H9 (cell line): Measurements from ENCODE around the gene RPUSD2. TPM values are rescaled to one million over a fixed set of nuclear protein-coding genes. Genes with fewer than 3 reads are reported as not detected.

Source experiments
- DNase-seq: peaks from one replicate; pipeline ENCODE4 v3.0.0-alpha.2; 2017
- H2AFZ ChIP-seq: one replicate; pipeline ENCODE4 v1.6.1; 2013; ENCODE audit warnings: mild to moderate bottlenecking, low read length, control low read depth, moderate library complexity
- H2AK5ac ChIP-seq: 2 replicates; pipeline ENCODE4 v1.6.1; 2013; ENCODE audit warnings: low read length, control low read depth, mixed read lengths; ENCODE audit not compliant: insufficient read length
- H2BK120ac ChIP-seq: one replicate; pipeline ENCODE4 v1.6.1; 2013; ENCODE audit warnings: low read depth, mild to moderate bottlenecking, low read length, control low read depth, inconsistent platforms; ENCODE audit not compliant: poor library complexity, severe bottlenecking
- H2BK12ac ChIP-seq: 2 replicates; pipeline ENCODE4 v1.6.1; 2013; ENCODE audit warnings: low read length, control low read depth, mixed read lengths, low read depth; ENCODE audit not compliant: insufficient read length
- H2BK15ac ChIP-seq: 2 replicates; pipeline ENCODE4 v1.6.1; 2013; ENCODE audit warnings: low read depth, low read length, control low read depth
- H2BK20ac ChIP-seq: one replicate; pipeline ENCODE4 v1.6.1; 2013; ENCODE audit warnings: low read depth, mild to moderate bottlenecking, low read length, control low read depth, inconsistent platforms; ENCODE audit not compliant: poor library complexity, severe bottlenecking
- H2BK5ac ChIP-seq: 2 replicates; pipeline ENCODE4 v1.6.1; 2013; ENCODE audit warnings: low read length, control low read depth, mixed read lengths; ENCODE audit not compliant: insufficient read length
- H3K14ac ChIP-seq: 2 replicates; pipeline ENCODE4 v1.6.1; 2013; ENCODE audit warnings: low read length, control low read depth; ENCODE audit not compliant: insufficient read depth
- H3K18ac ChIP-seq: 2 replicates; pipeline ENCODE4 v1.6.1; 2013; ENCODE audit warnings: low read depth, mild to moderate bottlenecking, mixed read lengths, low read length, control low read depth; ENCODE audit not compliant: insufficient read length
- H3K23ac ChIP-seq: 2 replicates; pipeline ENCODE4 v1.6.1; 2013; ENCODE audit warnings: low read length, control low read depth, mixed read lengths, low read depth; ENCODE audit not compliant: insufficient read length
- H3K23me2 ChIP-seq: 2 replicates; pipeline ENCODE4 v1.6.1; 2013; ENCODE audit warnings: low read depth, mild to moderate bottlenecking, mixed read lengths, low read length, control low read depth; ENCODE audit not compliant: insufficient read length, poor library complexity, severe bottlenecking
- H3K27ac ChIP-seq: 2 replicates; pipeline ENCODE4 v1.5.1; 2013; ENCODE audit warnings: low read length, control low read depth, mixed read lengths, low read depth; ENCODE audit not compliant: insufficient read length
- H3K27me3 ChIP-seq: 2 replicates; pipeline ENCODE4 v1.6.1; 2013; ENCODE audit warnings: low read length, control low read depth, inconsistent platforms; ENCODE audit not compliant: insufficient read depth
- H3K4ac ChIP-seq: 2 replicates; pipeline ENCODE4 v1.6.1; 2013; ENCODE audit warnings: low read depth, mild to moderate bottlenecking, control low read depth, inconsistent platforms, low read length, moderate library complexity
- H3K4me1 ChIP-seq: 2 replicates; pipeline ENCODE4 v1.6.1; 2013; ENCODE audit warnings: low read length, control low read depth, inconsistent platforms; ENCODE audit not compliant: insufficient read depth
- H3K4me2 ChIP-seq: 2 replicates; pipeline ENCODE4 v1.6.1; 2013; ENCODE audit warnings: low read length, control low read depth, mixed read lengths; ENCODE audit not compliant: insufficient read length, insufficient read depth
- H3K56ac ChIP-seq: 2 replicates; pipeline ENCODE4 v1.6.1; 2013; ENCODE audit warnings: low read depth, mild to moderate bottlenecking, mixed read lengths, low read length, control low read depth; ENCODE audit not compliant: insufficient read length
- H3K79me1 ChIP-seq: 2 replicates; pipeline ENCODE4 v1.6.1; 2013; ENCODE audit warnings: low read depth, mild to moderate bottlenecking, moderate library complexity, low read length, control low read depth, inconsistent platforms; ENCODE audit not compliant: insufficient read depth, poor library complexity, severe bottlenecking
- H3K79me2 ChIP-seq: 2 replicates; pipeline ENCODE4 v1.6.1; 2013; ENCODE audit warnings: low read length, control low read depth, inconsistent platforms; ENCODE audit not compliant: insufficient read depth
- H3K9ac ChIP-seq: 2 replicates; pipeline ENCODE4 v1.6.1; 2013; ENCODE audit warnings: low read length, control low read depth, mixed read lengths; ENCODE audit not compliant: insufficient read length; ENCODE audit errors: extremely low read depth
- H3K9me3 ChIP-seq: one replicate; pipeline ENCODE4 v1.6.1; 2013; ENCODE audit warnings: low read depth, low read length, inconsistent platforms; ENCODE audit not compliant: control insufficient read depth
- H3T11ph ChIP-seq: one replicate; pipeline ENCODE4 v1.6.1; 2013; ENCODE audit warnings: mild to moderate bottlenecking, low read length, control low read depth, inconsistent platforms
- H4K20me1 ChIP-seq: one replicate; pipeline ENCODE4 v1.6.1; 2013; ENCODE audit not compliant: control insufficient read depth, insufficient read length, insufficient read depth
- H4K5ac ChIP-seq: 2 replicates; pipeline ENCODE4 v1.6.1; 2013; ENCODE audit warnings: low read depth, mild to moderate bottlenecking, mixed read lengths, low read length, control low read depth; ENCODE audit not compliant: insufficient read length
- H4K8ac ChIP-seq: replicated peaks from 2 replicates; pipeline ENCODE4 v1.6.1; 2013; ENCODE audit warnings: low read length, control low read depth, mixed read lengths, low read depth; ENCODE audit not compliant: insufficient read length
- H4K91ac ChIP-seq: 2 replicates; pipeline ENCODE4 v1.6.1; 2013; ENCODE audit warnings: low read depth, mild to moderate bottlenecking, moderate library complexity, mixed read lengths, low read length, control low read depth; ENCODE audit not compliant: insufficient read length
- H3K27ac Mint-ChIP-seq, 3 experiments: 2 replicates in 2 of 3; 3 replicates in 1 of 3; pipeline ENCODE4 v1.8.0; 2020 to 2021; ENCODE audit warnings: mixed read lengths in 3 of 3, mild to moderate bottlenecking in 1 of 3, moderate library complexity in 1 of 3
- H3K27me3 Mint-ChIP-seq: 2 replicates; pipeline ENCODE4 v1.8.0; 2021; ENCODE audit warnings: low read depth, mild to moderate bottlenecking, moderate library complexity, mixed read lengths
- H3K36me3 Mint-ChIP-seq, 3 experiments: 2 replicates in 2 of 3; 3 replicates in 1 of 3; pipeline ENCODE4 v1.8.0; 2020 to 2021; ENCODE audit warnings: low read depth in 3 of 3, mixed read lengths in 3 of 3; ENCODE audit not compliant: insufficient read depth in 1 of 3
- H3K4me1 Mint-ChIP-seq, 2 experiments: 2 replicates each; pipeline ENCODE4 v1.8.0; 2020; ENCODE audit warnings: mixed read lengths in 2 of 2
- H3K4me3 Mint-ChIP-seq, 2 experiments: 2 replicates in 1 of 2; 3 replicates in 1 of 2; pipeline ENCODE4 v1.8.0; 2020 to 2021; ENCODE audit warnings: mild to moderate bottlenecking in 2 of 2, mixed read lengths in 2 of 2, moderate library complexity in 1 of 2
- H3K9me3 Mint-ChIP-seq, 2 experiments: 2 replicates in 1 of 2; 3 replicates in 1 of 2; pipeline ENCODE4 v1.8.0; 2020; ENCODE audit warnings: mild to moderate bottlenecking in 2 of 2, mixed read lengths in 2 of 2, moderate library complexity in 1 of 2
- WGBS: extraction: QIAGEN DNeasy Blood & Tissue Kit; methylation state at CpG from one replicate; pipeline ENCODE4 v1.1.7; 2013; ENCODE audit warnings: missing lambda C conversion rate, low lambda C conversion rate, mixed read lengths; ENCODE audit not compliant: insufficient read length; ENCODE audit errors: extremely low coverage; 5-methylcytosine and 5-hydroxymethylcytosine counted together
- total RNA-seq: library from RNA; stranded (reverse); gene quantifications from 2 replicates; pipeline ENCODE4 v1.2.1, GENCODE V29; 2021
- TF ChIP-seq, protein P1 (sequence below): fragments of 200-600 bp; sonication (generic); conservative IDR thresholded peaks from 3 replicates; pipeline ENCODE4 v1.8.0; 2021; ENCODE audit warnings: antibody characterized with exemption, mild to moderate bottlenecking

RPUSD2 gene
- total RNA-seq, 1 experiment from 2014 or later, result 25.7 TPM

DNA sequence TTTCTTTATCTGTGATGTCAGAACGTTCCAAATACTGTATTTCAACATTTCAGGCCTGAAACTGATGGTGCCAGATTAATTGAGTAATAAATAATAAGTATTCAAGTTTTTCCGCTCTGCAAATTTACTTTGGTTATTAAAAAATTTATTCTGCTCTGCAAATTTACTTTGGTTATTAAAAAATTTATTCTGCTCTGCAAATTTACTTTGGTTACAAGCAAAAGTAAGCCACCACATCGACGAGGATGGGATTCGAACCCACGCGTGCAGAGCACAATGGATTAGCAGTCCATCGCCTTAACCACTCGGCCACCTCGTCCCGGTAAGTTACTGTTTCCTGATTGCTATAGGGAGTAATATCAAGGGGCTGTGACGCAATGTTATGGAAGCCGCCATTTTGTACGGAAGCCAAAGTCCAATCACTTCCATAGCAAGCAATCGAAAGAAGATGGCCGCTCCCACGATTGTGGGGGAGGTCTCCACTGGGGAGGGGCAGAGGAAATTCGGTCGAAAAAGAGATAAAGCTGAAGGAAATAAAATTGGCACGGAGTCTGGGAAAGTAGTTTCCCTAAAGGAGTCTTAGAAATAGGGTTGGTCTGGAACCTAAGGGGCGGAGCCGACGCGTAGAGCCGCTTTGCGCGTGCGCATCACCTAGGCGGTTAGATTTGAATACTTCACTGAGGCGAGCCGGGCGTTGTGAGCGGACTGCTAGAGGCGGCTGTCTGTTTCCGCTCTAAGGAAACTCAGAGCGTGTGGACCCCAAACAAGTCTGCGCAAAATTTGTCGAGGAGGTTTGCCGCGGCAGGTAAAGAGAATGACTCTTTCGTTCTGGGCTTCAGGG is 24.7 kb downstream of the RPUSD2 start, which contains the start of gene KNL1:
Gene KNL1, plus strand, starts transcription at position 662 of the 841 bp plus-strand sequence. CDS start 8,683 bp downstream, outside the sequence.
- Histone ChIP-seq H2BK5ac (no peak within 1 kb of the TSS), H2BK12ac (no peak within 1 kb of the TSS), H4K91ac (no peak within 1 kb of the TSS), H3K14ac (peak within 1 kb of the TSS; percentile 93), H4K8ac (no peak within 1 kb of the TSS), H3K79me2 (no peaks in the 10 kb centered on the region; the same call in 1 of the 2 replicates), H3K27ac (peak within 1 kb of the TSS; percentile 48), H3K9me3 (no peaks in the 10 kb centered on the region), H3K23me2 (peaks cover 3% of the 10 kb centered on the region), H3K56ac (no peak within 1 kb of the TSS), H2AK5ac (no peak within 1 kb of the TSS), H3K4me1 (no peaks in the 10 kb centered on the region; the same call in 1 of the 2 replicates), H2BK20ac (no peak within 1 kb of the TSS), H3K4me2 (peak within 1 kb of the TSS; percentile 50), H2AFZ (peak within 1 kb of the TSS; percentile 98), H2BK120ac (no peak within 1 kb of the TSS), H4K5ac (no peak within 1 kb of the TSS), H3T11ph (peak within 1 kb of the TSS; percentile 91), H3K9ac (peak within 1 kb of the TSS; percentile 88), H3K4ac (no peak within 1 kb of the TSS), H2BK15ac (no peak within 1 kb of the TSS), H3K79me1 (peaks cover under 1% of the 10 kb centered on the region), H3K23ac (no peak within 1 kb of the TSS), H4K20me1 (no peaks in the 10 kb centered on the region), H3K27me3 (no peaks in the 10 kb centered on the region), H3K18ac (peak within 1 kb of the TSS; percentile 91)
- Mint-ChIP-seq H3K4me3 (peak within 1 kb of the TSS; percentile 84 to 98), H3K36me3 (no peaks in the 10 kb centered on the region), H3K27me3 (peaks cover 2% of the 10 kb centered on the region), H3K4me1 (peaks cover 23 to 25% of the 10 kb centered on the region in 2 experiments), H3K9me3 (peaks cover 3 to 4% of the 10 kb centered on the region in 2 experiments; a peak in 3 of 5 replicates), H3K27ac (peak within 1 kb of the TSS; percentile 99 to 100 (median 100))
- no CpG with 5 or more reads among the region's 41 CpGs for WGBS
- DNase-seq, result peak; percentile 91
- TF ChIP-seq, protein P1, sequence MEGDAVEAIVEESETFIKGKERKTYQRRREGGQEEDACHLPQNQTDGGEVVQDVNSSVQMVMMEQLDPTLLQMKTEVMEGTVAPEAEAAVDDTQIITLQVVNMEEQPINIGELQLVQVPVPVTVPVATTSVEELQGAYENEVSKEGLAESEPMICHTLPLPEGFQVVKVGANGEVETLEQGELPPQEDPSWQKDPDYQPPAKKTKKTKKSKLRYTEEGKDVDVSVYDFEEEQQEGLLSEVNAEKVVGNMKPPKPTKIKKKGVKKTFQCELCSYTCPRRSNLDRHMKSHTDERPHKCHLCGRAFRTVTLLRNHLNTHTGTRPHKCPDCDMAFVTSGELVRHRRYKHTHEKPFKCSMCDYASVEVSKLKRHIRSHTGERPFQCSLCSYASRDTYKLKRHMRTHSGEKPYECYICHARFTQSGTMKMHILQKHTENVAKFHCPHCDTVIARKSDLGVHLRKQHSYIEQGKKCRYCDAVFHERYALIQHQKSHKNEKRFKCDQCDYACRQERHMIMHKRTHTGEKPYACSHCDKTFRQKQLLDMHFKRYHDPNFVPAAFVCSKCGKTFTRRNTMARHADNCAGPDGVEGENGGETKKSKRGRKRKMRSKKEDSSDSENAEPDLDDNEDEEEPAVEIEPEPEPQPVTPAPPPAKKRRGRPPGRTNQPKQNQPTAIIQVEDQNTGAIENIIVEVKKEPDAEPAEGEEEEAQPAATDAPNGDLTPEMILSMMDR, result no peak
